Panc1 (cell line): ENCODE results near the gene OGFOD2.

Experiments
- POLR2AphosphoS5 ChIP-seq: IDR thresholded peaks from 2 replicates; pipeline ENCODE4 v1.6.1; 2012; ENCODE audit warnings: mild to moderate bottlenecking, low read depth, low read length, moderate library complexity
- SIN3A ChIP-seq: IDR thresholded peaks from 2 replicates; pipeline ENCODE4 v1.6.1; 2012; ENCODE audit warnings: low read depth, mild to moderate bottlenecking, low read length, moderate library complexity, borderline replicate concordance; ENCODE audit not compliant: insufficient read depth
- TCF7L2 ChIP-seq: IDR thresholded peaks from 2 replicates; pipeline ENCODE4 v1.6.1; 2011; ENCODE audit warnings: mild to moderate bottlenecking, low read depth, low read length, inconsistent platforms
- TF ChIP-seq, protein P1 (sequence below): fragments of 450-650 bp; IDR thresholded peaks from 2 replicates; pipeline ENCODE4 v1.5.1; 2017; ENCODE audit warnings: mild to moderate bottlenecking
- TF ChIP-seq, protein P2 (sequence below), 2 experiments: IDR thresholded peaks; 2 replicates each; pipeline ENCODE4 v1.6.1; 2011 to 2012; ENCODE audit warnings: low read depth in 2 of 2, control low read depth in 1 of 2, low read length in 1 of 2, mild to moderate bottlenecking in 1 of 2, moderate library complexity in 1 of 2; ENCODE audit not compliant: insufficient read depth in 1 of 2

DNA sequence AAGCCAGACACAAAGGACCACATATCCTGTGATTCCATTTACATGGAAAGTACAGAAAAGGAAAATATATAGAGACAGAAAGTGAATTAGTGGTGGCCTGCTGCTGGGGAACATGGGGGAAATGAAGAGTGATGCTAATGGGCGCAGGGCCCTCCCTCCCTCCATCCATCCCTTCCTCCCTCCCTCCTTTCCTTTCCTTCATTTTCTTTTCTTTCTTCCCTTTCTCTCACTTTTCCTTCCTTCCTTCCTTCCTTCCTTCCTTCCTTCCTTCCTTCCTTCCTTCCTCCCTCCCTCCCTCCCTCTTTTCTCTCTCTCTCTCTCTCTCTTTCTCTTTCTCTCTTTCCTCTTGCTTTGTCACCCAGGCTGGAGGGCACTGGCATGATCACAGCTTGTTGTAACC, 42.7 kb downstream of the OGFOD2 start:
- TF ChIP-seq, protein P1, sequence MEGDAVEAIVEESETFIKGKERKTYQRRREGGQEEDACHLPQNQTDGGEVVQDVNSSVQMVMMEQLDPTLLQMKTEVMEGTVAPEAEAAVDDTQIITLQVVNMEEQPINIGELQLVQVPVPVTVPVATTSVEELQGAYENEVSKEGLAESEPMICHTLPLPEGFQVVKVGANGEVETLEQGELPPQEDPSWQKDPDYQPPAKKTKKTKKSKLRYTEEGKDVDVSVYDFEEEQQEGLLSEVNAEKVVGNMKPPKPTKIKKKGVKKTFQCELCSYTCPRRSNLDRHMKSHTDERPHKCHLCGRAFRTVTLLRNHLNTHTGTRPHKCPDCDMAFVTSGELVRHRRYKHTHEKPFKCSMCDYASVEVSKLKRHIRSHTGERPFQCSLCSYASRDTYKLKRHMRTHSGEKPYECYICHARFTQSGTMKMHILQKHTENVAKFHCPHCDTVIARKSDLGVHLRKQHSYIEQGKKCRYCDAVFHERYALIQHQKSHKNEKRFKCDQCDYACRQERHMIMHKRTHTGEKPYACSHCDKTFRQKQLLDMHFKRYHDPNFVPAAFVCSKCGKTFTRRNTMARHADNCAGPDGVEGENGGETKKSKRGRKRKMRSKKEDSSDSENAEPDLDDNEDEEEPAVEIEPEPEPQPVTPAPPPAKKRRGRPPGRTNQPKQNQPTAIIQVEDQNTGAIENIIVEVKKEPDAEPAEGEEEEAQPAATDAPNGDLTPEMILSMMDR, result no peak
- no peak for TF ChIP-seq POLR2AphosphoS5
- TF ChIP-seq SIN3A, result no peak
- TF ChIP-seq, protein P2, sequence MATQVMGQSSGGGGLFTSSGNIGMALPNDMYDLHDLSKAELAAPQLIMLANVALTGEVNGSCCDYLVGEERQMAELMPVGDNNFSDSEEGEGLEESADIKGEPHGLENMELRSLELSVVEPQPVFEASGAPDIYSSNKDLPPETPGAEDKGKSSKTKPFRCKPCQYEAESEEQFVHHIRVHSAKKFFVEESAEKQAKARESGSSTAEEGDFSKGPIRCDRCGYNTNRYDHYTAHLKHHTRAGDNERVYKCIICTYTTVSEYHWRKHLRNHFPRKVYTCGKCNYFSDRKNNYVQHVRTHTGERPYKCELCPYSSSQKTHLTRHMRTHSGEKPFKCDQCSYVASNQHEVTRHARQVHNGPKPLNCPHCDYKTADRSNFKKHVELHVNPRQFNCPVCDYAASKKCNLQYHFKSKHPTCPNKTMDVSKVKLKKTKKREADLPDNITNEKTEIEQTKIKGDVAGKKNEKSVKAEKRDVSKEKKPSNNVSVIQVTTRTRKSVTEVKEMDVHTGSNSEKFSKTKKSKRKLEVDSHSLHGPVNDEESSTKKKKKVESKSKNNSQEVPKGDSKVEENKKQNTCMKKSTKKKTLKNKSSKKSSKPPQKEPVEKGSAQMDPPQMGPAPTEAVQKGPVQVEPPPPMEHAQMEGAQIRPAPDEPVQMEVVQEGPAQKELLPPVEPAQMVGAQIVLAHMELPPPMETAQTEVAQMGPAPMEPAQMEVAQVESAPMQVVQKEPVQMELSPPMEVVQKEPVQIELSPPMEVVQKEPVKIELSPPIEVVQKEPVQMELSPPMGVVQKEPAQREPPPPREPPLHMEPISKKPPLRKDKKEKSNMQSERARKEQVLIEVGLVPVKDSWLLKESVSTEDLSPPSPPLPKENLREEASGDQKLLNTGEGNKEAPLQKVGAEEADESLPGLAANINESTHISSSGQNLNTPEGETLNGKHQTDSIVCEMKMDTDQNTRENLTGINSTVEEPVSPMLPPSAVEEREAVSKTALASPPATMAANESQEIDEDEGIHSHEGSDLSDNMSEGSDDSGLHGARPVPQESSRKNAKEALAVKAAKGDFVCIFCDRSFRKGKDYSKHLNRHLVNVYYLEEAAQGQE (IDR thresholded peaks at IDR 0.05; ENCODE audit: insufficient read depth in 1 of 2, low read depth in 2 of 2, low read length in 1 of 2), result no peak
- no peak for TF ChIP-seq TCF7L2
